SIG-M5 (cell line): Measurements from ENCODE around the gene TPRKB.
"Not testable (repeated sequence)": the region's sequence is repeated elsewhere in the genome, so short reads cannot be mapped to it uniquely, and the experiment has no call there.

Source experiments
- DNase-seq: peaks from one replicate; lab custom pipeline; 2025; lab: John Stamatoyannopoulos, UW

TPRKB gene

GRCh38 chr2:73700131-73700611, 37.0 kb downstream of the TPRKB start:
- DNase-seq: no peak

- DNase-seq: no peak
Observed at GRCh38 chr2:73699437-73699836, 37.7 kb downstream of the TPRKB start.

DNA sequence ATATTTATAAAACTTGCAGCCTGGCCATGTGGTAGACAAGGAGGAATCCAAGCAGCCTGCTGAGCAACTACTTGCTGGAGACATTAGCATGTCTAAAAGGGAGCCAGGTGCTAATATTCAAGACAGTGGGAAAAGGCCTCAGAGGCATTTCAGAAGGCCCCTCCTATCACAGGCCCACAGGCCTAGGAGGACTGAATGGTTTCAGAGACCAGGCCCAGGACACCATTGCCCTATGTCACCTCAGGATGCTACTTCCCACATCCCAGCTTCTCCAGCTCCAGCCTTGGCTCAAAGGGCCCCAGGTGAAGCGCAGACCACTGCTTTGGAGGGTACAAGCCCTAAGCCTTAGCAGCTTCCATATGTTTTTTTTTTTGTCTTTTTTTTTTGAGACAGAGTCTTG, 39.0 kb downstream of the TPRKB start:
- DNase-seq: no peak

DNA sequence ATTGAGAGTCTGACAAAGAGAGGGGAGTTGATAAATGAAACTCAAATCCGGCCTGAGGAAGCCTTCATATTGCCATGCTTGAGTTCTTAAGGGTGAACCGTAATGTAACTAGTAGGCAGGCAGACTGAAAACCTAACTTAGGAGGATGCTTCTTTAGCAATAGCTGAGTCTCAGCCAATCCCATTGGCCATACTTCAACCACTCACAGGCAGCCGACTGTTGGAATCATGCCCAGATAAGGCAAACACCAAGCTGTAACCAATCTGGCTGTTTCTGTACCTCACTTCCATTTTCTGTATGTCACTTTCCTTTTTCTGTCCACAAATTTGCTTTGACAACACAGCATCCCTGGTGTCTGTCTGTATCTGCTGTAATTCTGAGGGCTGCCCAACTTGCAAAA, 39.5 kb downstream of the TPRKB start:
- DNase-seq: no peak

- DNase-seq: not testable (repeated sequence)
Observed at GRCh38 chr2:73696985-73697384, 40.2 kb downstream of the TPRKB start.

GRCh38 chr2:73696521-73696920, 40.6 kb downstream of the TPRKB start:
- not testable (repeated sequence) for DNase-seq

DNA sequence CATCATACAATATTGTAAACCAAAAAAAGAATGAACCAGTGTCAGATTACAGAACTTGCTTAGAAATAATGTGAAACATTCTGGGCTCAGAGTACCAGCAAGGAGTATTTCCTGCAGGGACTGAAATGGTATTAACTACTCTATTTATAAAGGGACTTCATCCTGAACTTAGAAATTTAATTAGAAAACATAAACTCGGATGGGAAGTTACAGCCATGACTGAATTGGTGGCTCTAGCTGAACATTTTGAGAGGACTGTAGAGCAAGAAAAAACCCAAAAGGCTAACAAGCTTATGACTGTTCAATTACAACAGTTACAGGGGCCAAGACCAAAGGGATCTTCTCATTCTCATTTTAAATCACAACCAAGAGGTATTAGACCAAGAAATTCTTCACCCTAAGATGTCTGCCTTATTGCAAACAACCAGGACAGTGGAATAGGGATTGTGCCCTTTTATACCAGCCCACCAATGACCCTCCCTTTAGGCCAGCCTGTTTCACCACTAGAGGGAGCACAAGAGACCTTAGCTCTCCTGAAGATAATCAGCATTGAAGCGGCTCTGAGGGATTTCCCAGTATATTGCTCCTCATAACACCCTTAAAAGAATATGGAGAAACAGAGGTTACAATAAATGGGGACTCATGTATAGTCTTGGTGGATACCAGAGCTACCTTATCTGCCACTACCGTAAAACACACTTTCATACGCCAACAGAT, 46.6 kb downstream of the TPRKB start:
- DNase-seq: not testable (repeated sequence)

DNA sequence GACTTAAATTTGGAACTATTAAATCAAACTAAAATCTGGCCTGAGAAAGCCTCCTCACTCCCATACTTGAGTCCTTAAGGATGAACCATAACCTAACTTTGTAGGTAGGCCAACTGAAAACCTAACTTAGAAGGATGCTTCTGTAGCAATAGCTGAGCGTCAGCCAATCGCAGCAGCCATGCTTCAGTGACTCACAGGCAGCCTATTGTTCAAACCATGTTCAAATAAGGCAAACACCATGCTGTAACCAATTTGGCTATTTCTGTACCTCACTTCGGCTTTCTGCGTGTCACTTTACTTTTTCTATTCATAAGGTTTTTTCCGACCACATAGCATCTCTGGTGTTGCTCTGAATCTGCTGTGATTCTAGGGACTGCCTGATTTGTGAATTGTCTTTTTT, 48.7 kb downstream of the TPRKB start:
- DNase-seq: not testable (repeated sequence)

DNA sequence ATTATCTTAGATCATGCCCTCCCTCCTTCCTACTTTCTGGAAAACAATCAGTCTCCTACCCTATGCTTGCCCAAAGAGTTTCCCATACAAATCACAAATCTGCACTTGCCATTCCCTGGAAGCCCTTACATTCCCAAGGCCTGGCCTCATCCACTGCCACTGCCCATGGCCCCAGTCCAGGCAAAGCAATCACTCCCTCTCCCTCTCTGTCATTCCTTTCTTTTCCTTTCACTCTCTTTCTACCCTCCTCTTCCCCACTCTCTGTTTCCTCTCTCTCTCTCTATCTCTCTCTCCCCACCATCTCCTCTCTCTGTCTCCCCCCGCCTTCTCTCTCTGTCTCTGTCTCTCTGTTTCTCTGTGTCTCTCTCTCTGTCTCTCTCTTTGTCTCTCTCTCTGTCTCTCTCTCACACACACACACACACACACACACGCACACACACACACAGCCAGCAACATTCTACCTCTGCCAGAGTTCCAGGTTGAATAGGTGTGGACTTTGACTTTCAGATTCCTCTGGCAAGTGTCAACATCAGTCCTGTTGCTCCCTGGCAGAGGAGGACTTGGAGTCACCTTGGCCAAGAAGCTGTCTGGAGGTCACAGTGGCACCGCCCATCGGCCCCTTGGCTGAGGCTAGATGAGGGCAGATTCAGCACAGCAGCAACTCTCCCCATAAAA, 51.2 kb downstream of the TPRKB start:
- no peak for DNase-seq

DNA sequence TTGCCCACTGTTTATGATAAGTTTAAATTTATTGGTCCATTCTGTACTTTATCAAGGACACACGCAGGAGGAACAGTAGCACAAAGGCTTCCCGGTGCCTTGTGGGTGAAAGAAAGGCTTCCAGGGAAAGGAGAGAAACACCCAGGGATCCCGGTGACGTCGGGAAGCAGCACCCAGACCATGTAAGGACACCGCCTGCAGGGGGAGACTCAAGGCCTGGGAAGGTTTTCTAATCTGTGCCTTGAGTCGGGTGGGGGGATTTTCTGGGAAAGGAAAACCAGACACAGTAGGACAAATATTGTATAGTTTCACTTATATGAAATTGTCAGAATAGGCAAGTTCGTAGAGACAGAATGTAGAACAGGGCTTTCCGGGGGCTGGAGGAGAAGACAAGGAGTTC, 52.2 kb downstream of the TPRKB start:
- DNase-seq: not testable (repeated sequence)

- DNase-seq: not testable (repeated sequence)
Observed at GRCh38 chr2:73684325-73684724, 52.8 kb downstream of the TPRKB start.

- DNase-seq: not testable (repeated sequence)
Observed at GRCh38 chr2:73679951-73680571, 57.1 kb downstream of the TPRKB start.
